A549 (cell line): ENCODE measurements around the gene ANKRD40. TPM values are rescaled to one million over a fixed set of nuclear protein-coding genes. Genes with fewer than 3 reads are reported as not detected.
A peak's percentile ranks its signal among the peaks of the same experiment; 100 is the strongest.

ENCODE experiments used
- ATAC-seq, 2 experiments: fragments of 200-7000 bp in 1 of 2; fragments of >200 bp in 1 of 2; cut with Nextera tagmentation in 1 of 2; cut with Tn5 transposase in 1 of 2; 3 replicates each; pipeline versions ENCODE4 v1.8.0 to v1.9.1; 2018 to 2020; ENCODE audit warnings: mild to moderate bottlenecking in 1 of 2, moderate library complexity in 1 of 2
- CTCF ChIA-PET: fragments of 300-600 bp; sonication (Branson Sonifier 250); formaldehyde crosslinking; extraction: SDS; loops from one replicate; lab custom pipeline; 2021; ENCODE audit warnings: antibody characterized with exemption, inconsistent platforms; lab: Yijun Ruan, JAX
- POLR2A ChIA-PET: fragments of 350-600 bp; formaldehyde crosslinking; extraction: SDS; loops from one replicate; lab custom pipeline; 2021; ENCODE audit warnings: antibody characterized with exemption, inconsistent platforms; lab: Yijun Ruan, JAX
- DNase-seq, 2 experiments: peaks; one replicate each; pipeline versions ENCODE4 v3.0.0 to v3.0.0-alpha.2; 2011 to 2016; ENCODE audit warnings: low read depth in 1 of 2, low spot score in 1 of 2
- FAIRE-seq: peaks from 2 replicates; lab custom pipeline; 2011; peaks lifted over from hg19 to GRCh38; lab: Jason Lieb, UNC
- H3K27ac ChIP-seq, 2 experiments: fragments of >200 bp; sonication (Bioruptor Twin); formaldehyde crosslinking; 3 replicates each; pipeline ENCODE4 v1.5.1; 2016 to 2017
- H3K4me1 ChIP-seq: fragments of >200 bp; sonication (Bioruptor Twin); formaldehyde crosslinking; 3 replicates; pipeline ENCODE4 v1.6.1; 2016
- H3K4me2 ChIP-seq: fragments of >200 bp; sonication (Bioruptor Twin); formaldehyde crosslinking; 3 replicates; pipeline ENCODE4 v1.6.1; 2016
- H3K4me3 ChIP-seq: fragments of >200 bp; sonication (Bioruptor Twin); formaldehyde crosslinking; 3 replicates; pipeline ENCODE4 v1.5.1; 2016
- H3K9me3 ChIP-seq: fragments of >200 bp; sonication (Bioruptor Twin); formaldehyde crosslinking; 3 replicates; pipeline ENCODE4 v1.6.1; 2016
- CBX2 ChIP-seq: fragments of 200-600 bp; sonication (generic); IDR thresholded peaks from 2 replicates; pipeline ENCODE4 v1.6.1; 2016; ENCODE audit warnings: low read depth, mild to moderate bottlenecking, borderline replicate concordance
- ELK1 ChIP-seq: fragments of 150-350 bp; IDR thresholded peaks from 2 replicates; pipeline ENCODE4 v1.6.1; 2014; ENCODE audit warnings: low read depth, mild to moderate bottlenecking, low read length
- FOSB ChIP-seq: fragments of 250-450 bp; sonication (Bioruptor Pico); IDR thresholded peaks from 2 replicates; pipeline ENCODE4 v1.5.0; 2020; ENCODE audit warnings: mild to moderate bottlenecking, moderate library complexity
- HOXA7 ChIP-seq: fragments of 250-450 bp; sonication (Bioruptor Pico); IDR thresholded peaks from 2 replicates; pipeline ENCODE4 v1.5.0; 2020; ENCODE audit warnings: mild to moderate bottlenecking, moderate library complexity
- KDM5A ChIP-seq: fragments of 200-600 bp; sonication (generic); IDR thresholded peaks from 2 replicates; pipeline ENCODE4 v1.6.1; 2016; ENCODE audit warnings: antibody characterized with exemption, mild to moderate bottlenecking
- MAFK ChIP-seq: fragments of 450-650 bp; IDR thresholded peaks from 2 replicates; pipeline ENCODE4 v1.6.1; 2014; ENCODE audit not compliant: partially characterized antibody
- PHF8 ChIP-seq: fragments of 200-600 bp; sonication (generic); IDR thresholded peaks from 2 replicates; pipeline ENCODE4 v1.6.1; 2016; ENCODE audit warnings: low read depth, mild to moderate bottlenecking, antibody characterized with exemption, moderate library complexity, borderline replicate concordance
- REST ChIP-seq: fragments of 200-600 bp; sonication (generic); IDR thresholded peaks from 2 replicates; pipeline ENCODE4 v1.6.1; 2016; ENCODE audit warnings: antibody characterized with exemption, mild to moderate bottlenecking, moderate library complexity
- TP53 ChIP-seq: fragments of 250-450 bp; sonication (Bioruptor Pico); IDR thresholded peaks from 2 replicates; pipeline ENCODE4 v1.5.0; 2021; ENCODE audit warnings: mild to moderate bottlenecking, moderate library complexity
- WGBS: methylation state at CpG from one replicate; pipeline ENCODE4 v1.1.6; 2017; ENCODE audit errors: missing lambda C conversion rate; 5-methylcytosine and 5-hydroxymethylcytosine counted together
- polyA plus RNA-seq, 4 experiments: library from polyadenylated mRNA; depleted of rRNA in 3 of 4; stranded (reverse); fragments of >200 nt; fragmentation: RNase III in 1 of 4; extraction: RNeasy Plus Mini Kit Qiagen cat#74134 plus additional on column Dnase treatment in 1 of 4; gene quantifications; 2 replicates in 3 of 4; 3 replicates in 1 of 4; pipeline ENCODE4 v1.2.3, GENCODE V29; 2011 to 2017
- TF ChIP-seq, protein P1 (sequence below): IDR thresholded peaks from 2 replicates; pipeline ENCODE4 v1.6.1; 2012

ANKRD40 gene
- polyA plus RNA-seq, 2 of the 4 experiments (the other 2 are of a cell fraction), result 50.1 to 84.3 TPM

DNA sequence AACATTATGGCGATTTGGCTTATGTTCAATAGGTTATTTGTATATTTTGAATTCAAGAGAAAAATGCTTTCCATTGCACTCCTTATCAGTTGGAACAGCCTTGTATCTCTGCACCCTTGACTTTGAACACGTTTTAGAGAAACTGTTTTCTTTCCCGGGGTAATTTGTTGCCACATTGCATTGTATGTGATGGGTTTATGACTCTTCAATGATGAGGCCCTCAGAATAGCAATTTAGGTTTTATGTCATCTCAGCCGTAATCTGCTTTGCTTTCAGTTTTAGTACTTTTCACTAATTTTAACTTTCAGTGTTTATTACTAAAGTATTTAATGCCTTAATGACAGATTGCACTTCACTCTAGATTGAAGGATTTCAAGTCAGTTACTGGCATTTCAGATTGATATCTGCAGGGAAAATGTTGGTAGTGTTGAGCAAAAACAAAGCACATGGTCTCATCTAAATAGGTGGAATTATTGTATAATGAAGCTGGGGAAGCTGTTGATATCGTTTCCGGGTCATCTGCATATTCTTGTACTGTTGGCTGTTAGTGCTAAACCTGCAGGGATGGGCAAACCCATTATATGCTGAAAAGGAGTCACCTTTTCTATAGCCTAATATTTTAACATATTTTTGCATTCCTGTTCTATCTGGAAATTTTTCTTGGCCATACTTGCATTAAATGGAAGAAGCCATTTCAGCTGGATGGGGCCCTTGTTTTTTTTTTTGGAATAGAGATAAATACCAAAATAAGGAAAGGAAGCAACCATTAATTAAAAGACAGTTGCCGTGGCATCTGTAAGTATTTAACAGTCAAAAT, 13.7 kb upstream of the ANKRD40 start:
- Histone ChIP-seq H3K4me1 (peaks cover 44% of the 10 kb centered on the region), H3K9me3 (no peaks in the 10 kb centered on the region), H3K4me3 (peak overlapping the region; percentile 66), H3K27ac (peak overlapping the region; percentile 14 to 85; a peak in 4 of 6 replicates), H3K4me2 (peak overlapping the region; percentile 95)
- ATAC-seq, result no peak
- ChIA-PET POLR2A (interaction anchor here (0.5 kb wide), 1 partner anchor 365 kb away, joined by 6 read pairs; no protein-coding TSS in a partner anchor), CTCF (interaction anchor here (0.5 kb wide), 2 partner anchors 66 to 128 kb away, joined by 3 read pairs; no protein-coding TSS in a partner anchor)
- 9% methylated on average over 7 of the region's 7 CpGs for WGBS
- DNase-seq, result no peak
- TF ChIP-seq MAFK (peak; percentile 26), ELK1 (no peak)
- TF ChIP-seq, protein P1, sequence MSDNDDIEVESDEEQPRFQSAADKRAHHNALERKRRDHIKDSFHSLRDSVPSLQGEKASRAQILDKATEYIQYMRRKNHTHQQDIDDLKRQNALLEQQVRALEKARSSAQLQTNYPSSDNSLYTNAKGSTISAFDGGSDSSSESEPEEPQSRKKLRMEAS, result peak; percentile 34; the same call in 1 of the 2 replicates
- TF ChIP-seq, all 56 proteins: peak for 2
- FAIRE-seq, result no peak

DNA sequence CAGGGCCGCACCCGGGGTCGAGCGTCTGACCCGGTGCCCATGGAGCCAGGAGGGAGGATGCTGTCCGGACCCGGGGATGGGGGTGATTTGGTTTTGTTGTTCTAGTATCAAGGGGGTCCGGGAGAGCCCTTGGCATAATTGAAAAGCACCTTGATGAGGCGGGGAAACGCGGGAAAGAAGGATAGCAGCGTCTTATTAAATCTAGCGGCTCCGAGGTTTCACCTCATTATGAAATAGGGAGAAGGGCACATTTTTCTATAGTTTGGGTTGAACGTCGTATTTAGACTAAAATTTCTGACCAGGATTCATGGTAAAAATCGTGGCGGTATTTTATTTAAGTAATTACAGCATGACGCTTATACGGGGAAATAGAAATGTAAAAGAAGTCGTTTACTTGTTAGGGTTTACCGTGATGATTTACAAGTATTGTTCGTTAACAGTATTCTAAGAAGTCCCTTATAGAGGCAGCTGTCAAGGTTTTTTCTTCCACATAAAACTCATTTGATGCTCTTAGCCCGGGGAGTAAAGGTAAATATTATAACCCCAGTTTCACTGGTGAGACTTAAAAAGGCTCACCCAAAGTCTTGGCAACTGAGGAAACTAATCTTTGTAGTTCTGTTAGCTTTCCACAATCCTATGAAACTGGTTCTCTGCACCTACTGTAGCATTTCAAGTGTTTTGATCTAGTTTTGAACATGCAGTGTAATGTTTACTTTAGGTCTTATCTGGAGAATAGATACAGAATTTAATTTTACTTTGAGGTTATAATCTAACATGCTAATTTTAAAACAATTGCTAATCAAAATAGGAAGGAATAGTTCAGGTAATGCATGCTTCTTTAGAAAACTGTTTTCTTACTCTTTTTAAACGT, 12.4 kb upstream of the ANKRD40 start:
- POLR2A ChIA-PET, result interaction anchor here (0.5 to 1.4 kb wide), 30 partner anchors 8 to 433 kb away, joined by 3 to 23 read pairs (median 4); partner anchors contain the start of genes ANKRD40, CACNA1G, NME1 and TOB1
- Histone ChIP-seq H3K4me3 (peak overlapping the region; percentile 66), H3K9me3 (no peaks in the 10 kb centered on the region), H3K4me2 (peak overlapping the region; percentile 95), H3K4me1 (peaks cover 33% of the 10 kb centered on the region), H3K27ac (peak overlapping the region; percentile 85 to 95)
- TF ChIP-seq FOSB (CRISPR knock-in tag) (0 out of 2 replicates have a peak, but pooled peaks have one; percentile 15), CBX2 (no peak), REST (peak; percentile 7; the same call in 1 of the 2 replicates), PHF8 (peak; percentile 10; the same call in 1 of the 2 replicates), HOXA7 (CRISPR knock-in tag) (peak; percentile 44), KDM5A (peak; percentile 54), TP53 (CRISPR knock-in tag) (no peak)
- WGBS, result 2% methylated on average over 24 of the region's 25 CpGs
- peak; percentile 36 for FAIRE-seq
- CTCF ChIA-PET, result interaction anchor here (0.6 to 1.0 kb wide), 2 partner anchors 25 to 244 kb away, joined by 3 to 4 read pairs; no protein-coding TSS in a partner anchor
- DNase-seq, result no peak
- ATAC-seq, result no peak
